IMR-90 (cell line): ENCODE data around the gene PLEKHG4. TPM values are rescaled to one million over a fixed set of nuclear protein-coding genes. Genes with fewer than 3 reads are reported as not detected.

Experiments
- ATAC-seq: fragments of 200-7000 bp; cut with Tn5 transposase; 2 replicates; pipeline ENCODE4 v1.9.1; 2020; ENCODE audit warnings: low read depth, mild to moderate bottlenecking, moderate library complexity
- BruUV-seq: library from RNA; stranded (reverse); fragments of 400-500 nt; replicated peaks from 2 replicates; lab custom pipeline; 2021; lab: Mats Ljungman, UMichigan
- CTCF ChIA-PET: fragments of 300-600 bp; formaldehyde crosslinking; extraction: SDS; loops from one replicate; lab custom pipeline; 2021; ENCODE audit warnings: antibody characterized with exemption; lab: Yijun Ruan, JAX
- POLR2A ChIA-PET: fragments of 300-600 bp; sonication (Branson Sonifier 250); formaldehyde crosslinking; loops from one replicate; lab custom pipeline; 2022; ENCODE audit warnings: antibody characterized with exemption; ENCODE audit not compliant: unreplicated experiment; lab: Charles Lee
- DNase-seq: peaks from one replicate; pipeline ENCODE4 v3.0.0; 2013
- H2AFZ ChIP-seq: replicated peaks from 2 replicates; pipeline ENCODE3; 2013; ENCODE audit warnings: low read length, mild to moderate bottlenecking; ENCODE audit not compliant: poor library complexity
- H2AK5ac ChIP-seq: 2 replicates; pipeline ENCODE4 v1.6.1; 2013; ENCODE audit warnings: low read depth, low read length, inconsistent platforms
- H2AK9ac ChIP-seq: replicated peaks from 2 replicates; pipeline ENCODE3; 2013; ENCODE audit warnings: mild to moderate bottlenecking, low read depth, low read length, moderate library complexity; ENCODE audit not compliant: poor library complexity
- H2BK120ac ChIP-seq: 2 replicates; pipeline ENCODE4 v1.6.1; 2013; ENCODE audit warnings: low read depth, low read length, inconsistent platforms
- H2BK15ac ChIP-seq: 3 replicates; pipeline ENCODE4 v1.6.1; 2013; ENCODE audit warnings: low read depth, low read length, inconsistent platforms
- H2BK20ac ChIP-seq: 2 replicates; pipeline ENCODE4 v1.6.1; 2013; ENCODE audit warnings: low read depth, mild to moderate bottlenecking, inconsistent platforms, low read length, moderate library complexity
- H2BK5ac ChIP-seq: 2 replicates; pipeline ENCODE4 v1.6.1; 2013; ENCODE audit warnings: mild to moderate bottlenecking, low read depth, low read length, inconsistent platforms; ENCODE audit not compliant: poor library complexity, severe bottlenecking
- H3K14ac ChIP-seq: replicated peaks from 2 replicates; pipeline ENCODE4 v1.6.1; 2013; ENCODE audit warnings: low read depth, low read length, inconsistent platforms
- H3K18ac ChIP-seq: 2 replicates; pipeline ENCODE4 v1.6.1; 2013; ENCODE audit warnings: low read depth, low read length, control low read depth
- H3K23ac ChIP-seq: 2 replicates; pipeline ENCODE4 v1.6.1; 2013; ENCODE audit warnings: low read depth, low read length, inconsistent platforms
- H3K27ac ChIP-seq: 2 replicates; pipeline ENCODE4 v1.5.1; 2013; ENCODE audit warnings: mild to moderate bottlenecking, control low read depth, low read length; ENCODE audit not compliant: insufficient read depth
- H3K27me3 ChIP-seq: 2 replicates; pipeline ENCODE4 v1.6.1; 2013; ENCODE audit warnings: low read length; ENCODE audit not compliant: control insufficient read depth, insufficient read depth
- H3K36me3 ChIP-seq: 2 replicates; pipeline ENCODE4 v1.6.1; 2013; ENCODE audit warnings: low read length, mixed read lengths; ENCODE audit not compliant: control insufficient read depth, insufficient read depth
- H3K4ac ChIP-seq: 2 replicates; pipeline ENCODE4 v1.6.1; 2013; ENCODE audit warnings: low read depth, low read length, inconsistent platforms
- H3K4me1 ChIP-seq: 2 replicates; pipeline ENCODE4 v1.6.1; 2013; ENCODE audit warnings: low read length, mixed read lengths; ENCODE audit not compliant: control insufficient read depth, insufficient read depth
- H3K4me2 ChIP-seq: 2 replicates; pipeline ENCODE4 v1.6.1; 2013; ENCODE audit warnings: low read depth, mild to moderate bottlenecking, control low read depth, low read length, moderate library complexity
- H3K4me3 ChIP-seq: 2 replicates; pipeline ENCODE4 v1.5.1; 2013; ENCODE audit warnings: low read depth, mild to moderate bottlenecking, control low read depth, low read length, moderate library complexity; ENCODE audit not compliant: insufficient read depth
- H3K56ac ChIP-seq: 2 replicates; pipeline ENCODE4 v1.6.1; 2013; ENCODE audit warnings: low read length, inconsistent platforms; ENCODE audit not compliant: insufficient read depth; ENCODE audit errors: extremely low read depth
- H3K79me1 ChIP-seq, 2 experiments: 2 replicates each; pipeline ENCODE4 v1.6.1; 2013; ENCODE audit warnings: low read length in 2 of 2, inconsistent platforms in 1 of 2, low read depth in 1 of 2
- H3K9ac ChIP-seq: 2 replicates; pipeline ENCODE4 v1.6.1; 2013; ENCODE audit warnings: low read depth, low read length, control low read depth
- H3K9me1 ChIP-seq: 2 replicates; pipeline ENCODE4 v1.6.1; 2013; ENCODE audit warnings: low read length, inconsistent platforms; ENCODE audit not compliant: insufficient read depth
- H3K9me3 ChIP-seq: 2 replicates; pipeline ENCODE4 v1.6.1; 2013; ENCODE audit warnings: low read length; ENCODE audit not compliant: control insufficient read depth, insufficient read depth
- H4K20me1 ChIP-seq: 2 replicates; pipeline ENCODE4 v1.6.1; 2013; ENCODE audit warnings: low read length, inconsistent platforms; ENCODE audit not compliant: insufficient read depth
- H4K5ac ChIP-seq: 2 replicates; pipeline ENCODE4 v1.6.1; 2013; ENCODE audit warnings: mild to moderate bottlenecking, low read depth, low read length, control low read depth
- H4K8ac ChIP-seq, 2 experiments: 2 replicates each; pipeline ENCODE4 v1.6.1; 2013; ENCODE audit warnings: low read depth in 2 of 2, low read length in 2 of 2, control low read depth in 1 of 2, inconsistent platforms in 1 of 2
- H4K91ac ChIP-seq: 2 replicates; pipeline ENCODE4 v1.6.1; 2013; ENCODE audit warnings: low read depth, low read length, inconsistent platforms; ENCODE audit not compliant: insufficient read depth
- RAD21 ChIP-seq: IDR thresholded peaks from 2 replicates; pipeline ENCODE4 v1.6.1; 2012; ENCODE audit warnings: low read length, improper control_type of control experiment
- RFX5 ChIP-seq: IDR thresholded peaks from 2 replicates; pipeline ENCODE4 v1.8.0; 2012; ENCODE audit warnings: low read depth, mild to moderate bottlenecking, low read length, moderate library complexity
- WGBS, 2 experiments: methylation state at CpG; one replicate each; pipeline versions ENCODE4 v1.1.5 to v1.1.7; 2013; ENCODE audit warnings: missing lambda C conversion rate in 2 of 2; ENCODE audit not compliant: insufficient read length in 1 of 2; ENCODE audit errors: extremely low coverage in 2 of 2; 5-methylcytosine and 5-hydroxymethylcytosine counted together
- dilution Hi-C: fragments of 300-500 bp; cut with HindIII; formaldehyde crosslinking; loops from one replicate; pipeline ENCODE4 v1.14.3; 2018; ENCODE audit warnings: low sequenced_read_pairs; ENCODE audit not compliant: unreplicated experiment
- in situ Hi-C: fragments of 300-500 bp; cut with MboI; formaldehyde crosslinking; loops from 3 replicates; pipeline ENCODE4 v1.14.3; 2019; ENCODE audit warnings: low sequenced_read_pairs, inconsistent platforms, mixed read lengths
- intact Hi-C: fragments of 100-400 bp; cut with micrococcal nuclease; formaldehyde crosslinking; loops from 2 replicates; pipeline ENCODE4 v1.10.0; 2022
- polyA plus RNA-seq, 3 experiments: library from polyadenylated mRNA; depleted of rRNA; stranded (reverse); fragments of >200 nt; gene quantifications; 2 replicates each; pipeline ENCODE4 v1.2.3, GENCODE V29; 2012; ENCODE audit warnings: low replicate concordance in 1 of 3
- total RNA-seq: library from RNA; depleted of rRNA; stranded (reverse); fragments of >200 nt; gene quantifications from 2 replicates; pipeline ENCODE4 v1.2.3, GENCODE V29; 2012
- TF ChIP-seq, protein P1 (sequence below): conservative IDR thresholded peaks from 2 replicates; pipeline ENCODE4 v1.5.1; 2012; ENCODE audit warnings: mild to moderate bottlenecking, low read depth, low read length, improper control_type of control experiment
- TF ChIP-seq, protein P2 (sequence below): fragments of 150-350 bp; IDR thresholded peaks from 2 replicates; pipeline ENCODE4 v1.6.1; 2016; ENCODE audit warnings: low read depth, mild to moderate bottlenecking, low read length, moderate library complexity, borderline replicate concordance

PLEKHG4 gene
- total and polyA plus RNA-seq, 2 of the 4 experiments (the other 2 are of a cell fraction), result 14.0 to 50.7 TPM

DNA sequence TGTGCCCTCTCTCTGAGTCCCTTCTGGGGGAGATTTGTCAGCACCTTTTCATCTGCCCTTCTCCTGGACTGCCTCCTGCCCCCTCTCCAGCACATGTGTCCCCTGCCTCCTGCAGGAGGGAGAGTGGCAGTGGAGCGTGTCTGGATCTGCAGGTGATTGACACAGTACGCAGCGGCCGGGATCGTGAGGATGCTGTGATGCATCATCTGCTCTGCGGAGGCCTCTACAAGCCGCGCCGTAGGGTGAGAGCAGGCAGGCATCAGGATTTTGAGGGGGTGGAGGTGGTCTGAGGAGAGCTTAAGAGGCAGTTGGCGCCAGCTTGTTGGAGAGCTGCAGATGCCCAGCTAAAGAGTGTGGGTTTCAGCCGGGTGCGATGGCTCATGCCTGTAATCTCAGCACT, 19.6 kb upstream of the PLEKHG4 start:
- Histone ChIP-seq H2AK9ac (no peak overlapping the region), H3K23ac (no peak overlapping the region), H4K91ac (no peak overlapping the region), H3K4me3 (no peak overlapping the region), H4K20me1 (no peaks in the 10 kb centered on the region), H3K9me3 (no peaks in the 10 kb centered on the region), H3K14ac (no peak overlapping the region), H2BK20ac (no peak overlapping the region), H3K56ac (no peak overlapping the region), H3K18ac (no peak overlapping the region), H3K36me3 (peaks cover 16% of the 10 kb centered on the region), H3K79me1 (no peaks in the 10 kb centered on the region), H2BK120ac (no peak overlapping the region), H3K4ac (no peak overlapping the region), H2BK5ac (no peak overlapping the region), H3K9me1 (no peaks in the 10 kb centered on the region), H3K27ac (no peak overlapping the region), H4K5ac (no peak overlapping the region), H2BK15ac (no peak overlapping the region), H4K8ac (no peak overlapping the region), H3K9ac (no peak overlapping the region), H3K4me1 (peaks cover 2% of the 10 kb centered on the region; the same call in 1 of the 2 replicates), H3K4me2 (no peak overlapping the region), H3K27me3 (no peaks in the 10 kb centered on the region), H2AK5ac (no peak overlapping the region), H2AFZ (no peak overlapping the region)
- intact Hi-C loops, result loop anchor here (1.0 to 5.0 kb wide), 4 partner anchors 79 to 207 kb away; no protein-coding TSS in a partner anchor
- WGBS, 2 experiments, result 100% methylated on average over 3 of the region's 12 CpGs; no CpG with 5 or more reads in 1 of the 2 experiments
- BruUV-seq, result no TSS peak
- ATAC-seq (no peak), DNase-seq (no peak)
- dilution Hi-C loops, result no loop called here
- TF ChIP-seq RAD21 (no peak), RFX5 (no peak)
- TF ChIP-seq, protein P1, sequence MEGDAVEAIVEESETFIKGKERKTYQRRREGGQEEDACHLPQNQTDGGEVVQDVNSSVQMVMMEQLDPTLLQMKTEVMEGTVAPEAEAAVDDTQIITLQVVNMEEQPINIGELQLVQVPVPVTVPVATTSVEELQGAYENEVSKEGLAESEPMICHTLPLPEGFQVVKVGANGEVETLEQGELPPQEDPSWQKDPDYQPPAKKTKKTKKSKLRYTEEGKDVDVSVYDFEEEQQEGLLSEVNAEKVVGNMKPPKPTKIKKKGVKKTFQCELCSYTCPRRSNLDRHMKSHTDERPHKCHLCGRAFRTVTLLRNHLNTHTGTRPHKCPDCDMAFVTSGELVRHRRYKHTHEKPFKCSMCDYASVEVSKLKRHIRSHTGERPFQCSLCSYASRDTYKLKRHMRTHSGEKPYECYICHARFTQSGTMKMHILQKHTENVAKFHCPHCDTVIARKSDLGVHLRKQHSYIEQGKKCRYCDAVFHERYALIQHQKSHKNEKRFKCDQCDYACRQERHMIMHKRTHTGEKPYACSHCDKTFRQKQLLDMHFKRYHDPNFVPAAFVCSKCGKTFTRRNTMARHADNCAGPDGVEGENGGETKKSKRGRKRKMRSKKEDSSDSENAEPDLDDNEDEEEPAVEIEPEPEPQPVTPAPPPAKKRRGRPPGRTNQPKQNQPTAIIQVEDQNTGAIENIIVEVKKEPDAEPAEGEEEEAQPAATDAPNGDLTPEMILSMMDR, result no peak
- TF ChIP-seq, protein P2, sequence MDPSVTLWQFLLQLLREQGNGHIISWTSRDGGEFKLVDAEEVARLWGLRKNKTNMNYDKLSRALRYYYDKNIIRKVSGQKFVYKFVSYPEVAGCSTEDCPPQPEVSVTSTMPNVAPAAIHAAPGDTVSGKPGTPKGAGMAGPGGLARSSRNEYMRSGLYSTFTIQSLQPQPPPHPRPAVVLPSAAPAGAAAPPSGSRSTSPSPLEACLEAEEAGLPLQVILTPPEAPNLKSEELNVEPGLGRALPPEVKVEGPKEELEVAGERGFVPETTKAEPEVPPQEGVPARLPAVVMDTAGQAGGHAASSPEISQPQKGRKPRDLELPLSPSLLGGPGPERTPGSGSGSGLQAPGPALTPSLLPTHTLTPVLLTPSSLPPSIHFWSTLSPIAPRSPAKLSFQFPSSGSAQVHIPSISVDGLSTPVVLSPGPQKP, result no peak
- in situ Hi-C loops, result loop anchor here (10.0 kb wide), 1 partner anchor 195 kb away; no protein-coding TSS in a partner anchor
- CTCF ChIA-PET, result interaction anchor here (1.0 to 1.8 kb wide), 3 partner anchors 55 to 188 kb away, joined by 3 to 15 read pairs (median 7); no protein-coding TSS in a partner anchor
- POLR2A ChIA-PET, result no interaction called here
